ENCODE measurements around the gene AKAP6. TPM values are rescaled to one million over a fixed set of nuclear protein-coding genes. Genes with fewer than 3 reads are reported as not detected.

AKAP6 gene
- total RNA-seq, 1 experiment from 2014 or later = 1.9 TPM

DNA sequence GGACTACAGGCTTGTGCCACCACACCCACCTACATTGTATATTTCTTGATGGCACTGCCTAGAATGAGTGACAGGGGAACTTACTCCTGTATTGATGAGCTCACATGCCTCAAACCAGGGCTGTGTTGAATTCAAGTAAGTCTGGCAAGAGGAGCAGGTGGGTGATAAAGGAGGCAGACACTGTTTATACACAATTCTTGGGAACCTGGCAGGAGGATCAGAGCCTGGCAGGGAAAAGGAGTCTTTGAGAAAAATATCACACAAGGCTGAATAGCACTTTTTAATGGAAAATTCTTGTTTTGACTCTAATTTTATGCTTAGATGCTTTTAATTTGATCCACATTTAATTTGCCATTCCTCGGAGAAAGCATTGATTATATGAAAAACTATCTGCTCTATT is 316.5 kb downstream of the AKAP6 start (continued):
- TF ChIP-seq, protein P1, sequence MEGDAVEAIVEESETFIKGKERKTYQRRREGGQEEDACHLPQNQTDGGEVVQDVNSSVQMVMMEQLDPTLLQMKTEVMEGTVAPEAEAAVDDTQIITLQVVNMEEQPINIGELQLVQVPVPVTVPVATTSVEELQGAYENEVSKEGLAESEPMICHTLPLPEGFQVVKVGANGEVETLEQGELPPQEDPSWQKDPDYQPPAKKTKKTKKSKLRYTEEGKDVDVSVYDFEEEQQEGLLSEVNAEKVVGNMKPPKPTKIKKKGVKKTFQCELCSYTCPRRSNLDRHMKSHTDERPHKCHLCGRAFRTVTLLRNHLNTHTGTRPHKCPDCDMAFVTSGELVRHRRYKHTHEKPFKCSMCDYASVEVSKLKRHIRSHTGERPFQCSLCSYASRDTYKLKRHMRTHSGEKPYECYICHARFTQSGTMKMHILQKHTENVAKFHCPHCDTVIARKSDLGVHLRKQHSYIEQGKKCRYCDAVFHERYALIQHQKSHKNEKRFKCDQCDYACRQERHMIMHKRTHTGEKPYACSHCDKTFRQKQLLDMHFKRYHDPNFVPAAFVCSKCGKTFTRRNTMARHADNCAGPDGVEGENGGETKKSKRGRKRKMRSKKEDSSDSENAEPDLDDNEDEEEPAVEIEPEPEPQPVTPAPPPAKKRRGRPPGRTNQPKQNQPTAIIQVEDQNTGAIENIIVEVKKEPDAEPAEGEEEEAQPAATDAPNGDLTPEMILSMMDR (IDR thresholded peaks at IDR 0.05 in 2 of 3, conservative IDR thresholded peaks at IDR 0.05 in 1 of 3; ENCODE audit: borderline replicate concordance in 1 of 3, insufficient read depth in 1 of 3, low read depth in 2 of 3, low read length in 2 of 3) = no peak
- no peak for TF ChIP-seq TCF7L2 (IDR thresholded peaks at IDR 0.05; ENCODE audit: borderline replicate concordance, extremely low read depth, insufficient read depth, insufficient read length)
- no peak for TF ChIP-seq SP1 (IDR thresholded peaks at IDR 0.05; ENCODE audit: low read depth)

DNA sequence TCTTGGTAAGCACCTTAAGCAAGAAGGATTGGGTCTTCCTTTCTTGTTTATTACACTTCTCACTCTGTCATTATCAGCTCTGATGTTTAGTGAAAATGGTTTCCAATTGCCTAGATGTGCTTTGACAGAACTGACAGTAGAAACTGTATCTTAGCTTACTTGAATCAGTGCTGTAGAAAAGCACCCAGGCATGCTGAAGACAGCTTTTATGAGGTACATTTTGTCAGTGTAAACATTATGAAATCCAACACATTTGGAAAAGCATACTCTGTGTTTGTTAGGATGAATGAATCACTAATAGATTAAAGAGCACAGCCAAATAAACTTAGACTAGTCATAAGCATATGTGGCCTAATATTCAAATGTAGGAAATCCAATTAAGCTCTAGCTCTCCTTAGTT is 319.3 kb downstream of the AKAP6 start:
- TF ChIP-seq SP1 (IDR thresholded peaks at IDR 0.05; ENCODE audit: low read depth) (no peak), EZH2 (IDR thresholded peaks at IDR 0.05) (no peak), SRF (IDR thresholded peaks at IDR 0.05; ENCODE audit: low read depth) (no peak), JUND (IDR thresholded peaks at IDR 0.05) (no peak), RAD21 (IDR thresholded peaks at IDR 0.05; ENCODE audit: low read depth) (no peak), POLR2AphosphoS5 (IDR thresholded peaks at IDR 0.05; ENCODE audit: low read depth, low read length) (no peak), YY1 (IDR thresholded peaks at IDR 0.05; ENCODE audit: extremely low read depth, insufficient replicate concordance, low read depth, low read length) (no peak), ZNF274 (IDR thresholded peaks at IDR 0.05; ENCODE audit: low read depth, low read length) (no peak), CBX3 (IDR thresholded peaks at IDR 0.05; ENCODE audit: low read depth) (no peak), POLR2A (IDR thresholded peaks at IDR 0.05; ENCODE audit: borderline replicate concordance, extremely low read depth, insufficient read depth, insufficient read length) (no peak), TCF7L2 (IDR thresholded peaks at IDR 0.05; ENCODE audit: borderline replicate concordance, extremely low read depth, insufficient read depth, insufficient read length) (no peak)
- TF ChIP-seq, protein P1 (IDR thresholded peaks at IDR 0.05 in 2 of 3, conservative IDR thresholded peaks at IDR 0.05 in 1 of 3; ENCODE audit: borderline replicate concordance in 1 of 3, insufficient read depth in 1 of 3, low read depth in 2 of 3, low read length in 2 of 3) = no peak
- TF ChIP-seq, protein P2, sequence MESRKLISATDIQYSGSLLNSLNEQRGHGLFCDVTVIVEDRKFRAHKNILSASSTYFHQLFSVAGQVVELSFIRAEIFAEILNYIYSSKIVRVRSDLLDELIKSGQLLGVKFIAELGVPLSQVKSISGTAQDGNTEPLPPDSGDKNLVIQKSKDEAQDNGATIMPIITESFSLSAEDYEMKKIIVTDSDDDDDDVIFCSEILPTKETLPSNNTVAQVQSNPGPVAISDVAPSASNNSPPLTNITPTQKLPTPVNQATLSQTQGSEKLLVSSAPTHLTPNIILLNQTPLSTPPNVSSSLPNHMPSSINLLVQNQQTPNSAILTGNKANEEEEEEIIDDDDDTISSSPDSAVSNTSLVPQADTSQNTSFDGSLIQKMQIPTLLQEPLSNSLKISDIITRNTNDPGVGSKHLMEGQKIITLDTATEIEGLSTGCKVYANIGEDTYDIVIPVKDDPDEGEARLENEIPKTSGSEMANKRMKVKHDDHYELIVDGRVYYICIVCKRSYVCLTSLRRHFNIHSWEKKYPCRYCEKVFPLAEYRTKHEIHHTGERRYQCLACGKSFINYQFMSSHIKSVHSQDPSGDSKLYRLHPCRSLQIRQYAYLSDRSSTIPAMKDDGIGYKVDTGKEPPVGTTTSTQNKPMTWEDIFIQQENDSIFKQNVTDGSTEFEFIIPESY (IDR thresholded peaks at IDR 0.05; ENCODE audit: extremely low read depth, insufficient replicate concordance, low read length) = no peak
- TF ChIP-seq, protein P3, sequence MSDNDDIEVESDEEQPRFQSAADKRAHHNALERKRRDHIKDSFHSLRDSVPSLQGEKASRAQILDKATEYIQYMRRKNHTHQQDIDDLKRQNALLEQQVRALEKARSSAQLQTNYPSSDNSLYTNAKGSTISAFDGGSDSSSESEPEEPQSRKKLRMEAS (IDR thresholded peaks at IDR 0.05) = no peak
- TF ChIP-seq, protein P4, sequence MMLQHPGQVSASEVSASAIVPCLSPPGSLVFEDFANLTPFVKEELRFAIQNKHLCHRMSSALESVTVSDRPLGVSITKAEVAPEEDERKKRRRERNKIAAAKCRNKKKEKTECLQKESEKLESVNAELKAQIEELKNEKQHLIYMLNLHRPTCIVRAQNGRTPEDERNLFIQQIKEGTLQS (IDR thresholded peaks at IDR 0.05) = no peak
- no peaks in the 10 kb centered on the region for H3K79me2 ChIP-seq (ENCODE audit: insufficient read depth, low read length)
- DNase-seq (ENCODE audit: low read depth, low spot score) (no peak), ATAC-seq (no peak)
- H3K36me3 ChIP-seq (ENCODE audit: control insufficient read depth in 1 of 2, insufficient read depth in 2 of 2, low read length in 2 of 2) = no peaks in the 10 kb centered on the region
- H2AFZ ChIP-seq (ENCODE audit: low read depth, low read length, poor library complexity, severe bottlenecking) = no peak overlapping the region
- ChIA-PET POLR2A (no interaction called here), CTCF (interaction anchor here (0.7 kb wide), 1 partner anchor 16 kb away, joined by 3 read pairs; no protein-coding TSS in a partner anchor), RAD21 (ENCODE audit: low non-redundant PET in 1 of 2, low total read pairs in 2 of 2, uncharacterized antibody in 2 of 2, unreplicated experiment in 2 of 2) (no interaction called here)
- H3K9me2 ChIP-seq (ENCODE audit: insufficient read depth) = no peaks in the 10 kb centered on the region
- no peaks in the 10 kb centered on the region for H4K20me1 ChIP-seq (ENCODE audit: insufficient read depth)
- intact Hi-C loops (cut with micrococcal nuclease) = no loop called here
- H3K27ac ChIP-seq (ENCODE audit: low read depth, low read length) = no peak overlapping the region
- no peak overlapping the region for H3K4me3 ChIP-seq (replicated peaks in 1 of 2; ENCODE audit: low read depth in 1 of 2, low read length in 2 of 2)
- H3K4me2 ChIP-seq (ENCODE audit: low read length) = no peak overlapping the region
- H3K27me3 ChIP-seq (ENCODE audit: insufficient read depth, low read length) = peaks cover 33% of the 10 kb centered on the region
- no TSS peak for BruUV-seq (replicated peaks)
- no peak overlapping the region for H3K9ac ChIP-seq (ENCODE audit: low read length)
- no peaks in the 10 kb centered on the region for H3K4me1 ChIP-seq (ENCODE audit: control insufficient read depth in 1 of 2, insufficient read depth in 2 of 2, low read length in 2 of 2)
- no peaks in the 10 kb centered on the region for H3K9me3 ChIP-seq (ENCODE audit: control insufficient read depth in 1 of 2, insufficient read depth in 1 of 2, low read depth in 1 of 2, low read length in 2 of 2)
